CD4-positive, alpha-beta T cell treated with Interleukin-21 for 1 hour (primary cell): ENCODE data around the gene PRKCA.
A peak's percentile ranks its signal among the peaks of the same experiment; 100 is the strongest.
"Not testable (repeated sequence)": the region's sequence is repeated elsewhere in the genome, so short reads cannot be mapped to it uniquely, and the experiment has no call there.

Source experiments
- DNase-seq: peaks from one replicate; pipeline ENCODE4 v3.0.0-alpha.2; 2020

PRKCA gene

GRCh38 chr17:66355510-66355909 is 53.1 kb downstream of the PRKCA start:
- no peak for DNase-seq

- no peak for DNase-seq
Measured at GRCh38 chr17:66357037-66357436, 54.6 kb downstream of the PRKCA start.

- no peak for DNase-seq
Measured at GRCh38 chr17:66359351-66359750, 56.9 kb downstream of the PRKCA start.

GRCh38 chr17:66360961-66361565 is 58.6 kb downstream of the PRKCA start:
- not testable (repeated sequence) for DNase-seq

- DNase-seq, result no peak
Measured at GRCh38 chr17:66364508-66364907, 62.1 kb downstream of the PRKCA start.

GRCh38 chr17:66364990-66365490 is 62.6 kb downstream of the PRKCA start:
- peak; percentile 21 for DNase-seq

- no peak for DNase-seq
Measured at GRCh38 chr17:66365903-66366302, 63.5 kb downstream of the PRKCA start.

GRCh38 chr17:66367107-66367506 is 64.7 kb downstream of the PRKCA start:
- no peak for DNase-seq

GRCh38 chr17:66369830-66370229 is 67.4 kb downstream of the PRKCA start:
- DNase-seq, result no peak

GRCh38 chr17:66371561-66371960 is 69.1 kb downstream of the PRKCA start:
- no peak for DNase-seq

GRCh38 chr17:66372182-66372581 is 69.8 kb downstream of the PRKCA start:
- no peak for DNase-seq

- no peak for DNase-seq
Measured at GRCh38 chr17:66373079-66373478, 70.7 kb downstream of the PRKCA start.

- peak; percentile 38 for DNase-seq
Measured at GRCh38 chr17:66373944-66374817, 71.8 kb downstream of the PRKCA start.

- DNase-seq, result no peak
Measured at GRCh38 chr17:66375121-66375520, 72.7 kb downstream of the PRKCA start.

- DNase-seq, result no peak
Measured at GRCh38 chr17:66378296-66378695, 75.9 kb downstream of the PRKCA start.

GRCh38 chr17:66379544-66379943 is 77.1 kb downstream of the PRKCA start:
- no peak for DNase-seq

GRCh38 chr17:66379996-66380395 is 77.6 kb downstream of the PRKCA start:
- DNase-seq, result no peak

- no peak for DNase-seq
Measured at GRCh38 chr17:66381701-66382362, 79.4 kb downstream of the PRKCA start.

GRCh38 chr17:66383333-66383732 is 80.9 kb downstream of the PRKCA start:
- DNase-seq, result no peak

GRCh38 chr17:66386498-66387351 is 84.3 kb downstream of the PRKCA start:
- DNase-seq, result no peak

- DNase-seq, result no peak
Measured at GRCh38 chr17:66387392-66387981, 85.1 kb downstream of the PRKCA start.

- no peak for DNase-seq
Measured at GRCh38 chr17:66392783-66393437, 90.5 kb downstream of the PRKCA start.
